ENCODE measurements around the gene CCDC181.

DNA sequence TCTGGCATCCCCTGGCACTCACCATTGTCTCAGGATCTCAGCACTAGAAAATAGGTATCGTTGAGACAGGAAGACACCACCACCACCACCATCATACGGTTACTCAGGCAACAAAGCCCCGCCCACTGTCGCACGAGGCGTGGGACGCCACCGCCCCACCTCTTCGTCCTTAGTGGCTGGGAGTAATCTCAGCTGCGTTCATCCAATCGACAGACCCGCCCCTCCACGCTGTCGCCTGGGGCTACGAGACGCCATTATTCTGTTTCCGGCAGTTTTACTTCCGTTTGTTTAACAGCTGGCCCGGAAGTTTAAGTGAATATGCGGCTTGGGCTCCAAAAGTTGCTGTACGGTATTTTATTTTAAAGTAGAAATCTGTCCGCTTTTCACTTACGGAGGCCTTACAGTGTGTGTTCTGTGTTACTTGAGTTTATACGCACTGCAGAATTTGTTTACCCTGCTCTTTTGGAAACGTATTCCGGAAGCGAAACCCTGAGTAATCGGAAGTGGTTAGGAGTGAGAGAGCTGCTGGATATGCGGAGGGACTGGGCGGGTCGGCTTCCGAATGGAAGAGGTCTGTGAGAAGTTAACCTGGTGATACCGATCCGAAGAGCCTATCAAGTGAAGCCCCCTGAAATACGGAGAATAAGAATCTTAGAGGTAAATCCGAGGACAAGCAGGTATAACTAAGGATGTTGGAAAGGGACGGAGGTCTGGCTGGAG, 59.4 kb downstream of the CCDC181 start, which contains the start of the genes BLZF1 and NME7:
- TF ChIP-seq, protein P1, sequence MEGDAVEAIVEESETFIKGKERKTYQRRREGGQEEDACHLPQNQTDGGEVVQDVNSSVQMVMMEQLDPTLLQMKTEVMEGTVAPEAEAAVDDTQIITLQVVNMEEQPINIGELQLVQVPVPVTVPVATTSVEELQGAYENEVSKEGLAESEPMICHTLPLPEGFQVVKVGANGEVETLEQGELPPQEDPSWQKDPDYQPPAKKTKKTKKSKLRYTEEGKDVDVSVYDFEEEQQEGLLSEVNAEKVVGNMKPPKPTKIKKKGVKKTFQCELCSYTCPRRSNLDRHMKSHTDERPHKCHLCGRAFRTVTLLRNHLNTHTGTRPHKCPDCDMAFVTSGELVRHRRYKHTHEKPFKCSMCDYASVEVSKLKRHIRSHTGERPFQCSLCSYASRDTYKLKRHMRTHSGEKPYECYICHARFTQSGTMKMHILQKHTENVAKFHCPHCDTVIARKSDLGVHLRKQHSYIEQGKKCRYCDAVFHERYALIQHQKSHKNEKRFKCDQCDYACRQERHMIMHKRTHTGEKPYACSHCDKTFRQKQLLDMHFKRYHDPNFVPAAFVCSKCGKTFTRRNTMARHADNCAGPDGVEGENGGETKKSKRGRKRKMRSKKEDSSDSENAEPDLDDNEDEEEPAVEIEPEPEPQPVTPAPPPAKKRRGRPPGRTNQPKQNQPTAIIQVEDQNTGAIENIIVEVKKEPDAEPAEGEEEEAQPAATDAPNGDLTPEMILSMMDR (IDR thresholded peaks at IDR 0.05): no peak
- TF ChIP-seq POLR2A (IDR thresholded peaks at IDR 0.05): no peak
